DOHH2 (cell line): ENCODE data around the gene TRIM5.
"Not testable (repeated sequence)": the region's sequence is repeated elsewhere in the genome, so short reads cannot be mapped to it uniquely, and the experiment has no call there.

Experiments used
- H3F3A ChIP-seq: fragments of 200-600 bp; sonication (generic), shearing (Covaris generic); 2 replicates; pipeline ENCODE4 v1.6.0; 2016; ENCODE audit warnings: antibody characterized with exemption, mild to moderate bottlenecking; ENCODE audit not compliant: control insufficient read depth, insufficient read depth
- H3K27ac ChIP-seq: fragments of 200-600 bp; sonication (generic); 2 replicates; pipeline ENCODE4 v1.5.1; 2014; ENCODE audit warnings: low read depth, mild to moderate bottlenecking, low read length, moderate library complexity
- H3K27me3 ChIP-seq: fragments of 200-600 bp; sonication (generic); 2 replicates; pipeline ENCODE4 v1.6.1; 2014; ENCODE audit warnings: mild to moderate bottlenecking, low read length, mixed read lengths; ENCODE audit not compliant: control insufficient read depth
- H3K36me3 ChIP-seq: fragments of 200-600 bp; sonication (generic); 2 replicates; pipeline ENCODE4 v1.6.1; 2014; ENCODE audit warnings: mild to moderate bottlenecking, low read length, moderate library complexity, mixed read lengths; ENCODE audit not compliant: control insufficient read depth
- H3K4me1 ChIP-seq: fragments of 200-600 bp; sonication (generic); 2 replicates; pipeline ENCODE4 v1.6.1; 2014; ENCODE audit warnings: mild to moderate bottlenecking, low read length, mixed read lengths; ENCODE audit not compliant: control insufficient read depth
- H3K4me2 ChIP-seq: fragments of 200-600 bp; sonication (generic); 2 replicates; pipeline ENCODE4 v1.6.0; 2014; ENCODE audit warnings: mild to moderate bottlenecking, low read length, moderate library complexity
- H3K4me3 ChIP-seq: fragments of 200-600 bp; sonication (generic); 2 replicates; pipeline ENCODE4 v1.5.1; 2014; ENCODE audit warnings: mild to moderate bottlenecking, low read length, mixed read lengths
- H3K79me2 ChIP-seq: fragments of 200-600 bp; sonication (generic); 2 replicates; pipeline ENCODE4 v1.6.1; 2014; ENCODE audit warnings: mild to moderate bottlenecking, low read length, mixed read lengths; ENCODE audit not compliant: control insufficient read depth
- H3K9me2 ChIP-seq: fragments of 200-600 bp; sonication (generic); replicated peaks from 2 replicates; pipeline ENCODE4 v1.6.1; 2014; ENCODE audit warnings: mild to moderate bottlenecking, low read length, mixed read lengths; ENCODE audit not compliant: control insufficient read depth
- H3K9me3 ChIP-seq: fragments of 200-600 bp; sonication (generic); 2 replicates; pipeline ENCODE4 v1.6.1; 2014; ENCODE audit warnings: antibody characterized with exemption, low read length, mixed read lengths; ENCODE audit not compliant: control insufficient read depth, insufficient read depth
- H4K20me1 ChIP-seq: fragments of 200-600 bp; sonication (generic); 2 replicates; pipeline ENCODE4 v1.6.0; 2014; ENCODE audit warnings: low read depth, mild to moderate bottlenecking, antibody characterized with exemption, low read length, moderate library complexity; ENCODE audit not compliant: control insufficient read depth, insufficient read depth
- EZH2phosphoT487 ChIP-seq: fragments of 200-600 bp; sonication (generic); IDR thresholded peaks from 2 replicates; pipeline ENCODE4 v1.6.1; 2017; ENCODE audit warnings: borderline replicate concordance, mild to moderate bottlenecking, antibody characterized with exemption, low read length, moderate library complexity, mixed read lengths
- TF ChIP-seq, protein P1 (sequence below): fragments of 200-600 bp; sonication (generic); IDR thresholded peaks from one replicate; pipeline ENCODE4 v1.5.1; 2014; ENCODE audit warnings: antibody characterized with exemption, mild to moderate bottlenecking, low read depth, low read length; ENCODE audit not compliant: poor library complexity, severe bottlenecking

Gene TRIM5

DNA sequence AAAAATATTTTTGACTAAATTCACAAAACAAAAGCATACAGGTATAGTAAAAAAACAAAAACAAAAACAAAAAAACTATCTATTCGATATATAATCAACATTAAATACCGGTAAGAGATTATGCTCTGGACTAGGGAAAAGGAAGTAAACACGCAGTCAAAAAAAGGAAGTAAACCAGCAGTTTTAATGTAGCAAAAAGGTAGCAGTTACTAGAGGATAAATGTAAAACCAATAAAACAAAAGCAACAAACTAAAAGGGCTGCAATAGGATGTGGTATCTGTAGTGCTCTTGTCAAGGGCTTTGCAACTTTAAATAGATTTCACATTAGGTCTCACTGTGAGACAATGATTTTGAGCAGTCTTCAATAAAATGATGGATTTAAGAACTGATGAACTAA, 7.1 kb upstream of the TRIM5 start:
- no peaks in the 10 kb centered on the region for H3K9me2 ChIP-seq
- H3K36me3 ChIP-seq = peaks cover 3% of the 10 kb centered on the region
- peaks cover 11% of the 10 kb centered on the region for H3F3A ChIP-seq
- peak overlapping the region; percentile 81 for H3K4me2 ChIP-seq
- H3K27me3 ChIP-seq = no peaks in the 10 kb centered on the region
- peaks cover 37% of the 10 kb centered on the region for H3K4me1 ChIP-seq
- peaks cover 23% of the 10 kb centered on the region for H3K79me2 ChIP-seq
- H3K9me3 ChIP-seq = no peaks in the 10 kb centered on the region
- H4K20me1 ChIP-seq = no peaks in the 10 kb centered on the region
- peak overlapping the region; percentile 51 for H3K27ac ChIP-seq
- peak overlapping the region; percentile 78 for H3K4me3 ChIP-seq
- TF ChIP-seq EZH2phosphoT487 = no peak
- TF ChIP-seq, protein P1, sequence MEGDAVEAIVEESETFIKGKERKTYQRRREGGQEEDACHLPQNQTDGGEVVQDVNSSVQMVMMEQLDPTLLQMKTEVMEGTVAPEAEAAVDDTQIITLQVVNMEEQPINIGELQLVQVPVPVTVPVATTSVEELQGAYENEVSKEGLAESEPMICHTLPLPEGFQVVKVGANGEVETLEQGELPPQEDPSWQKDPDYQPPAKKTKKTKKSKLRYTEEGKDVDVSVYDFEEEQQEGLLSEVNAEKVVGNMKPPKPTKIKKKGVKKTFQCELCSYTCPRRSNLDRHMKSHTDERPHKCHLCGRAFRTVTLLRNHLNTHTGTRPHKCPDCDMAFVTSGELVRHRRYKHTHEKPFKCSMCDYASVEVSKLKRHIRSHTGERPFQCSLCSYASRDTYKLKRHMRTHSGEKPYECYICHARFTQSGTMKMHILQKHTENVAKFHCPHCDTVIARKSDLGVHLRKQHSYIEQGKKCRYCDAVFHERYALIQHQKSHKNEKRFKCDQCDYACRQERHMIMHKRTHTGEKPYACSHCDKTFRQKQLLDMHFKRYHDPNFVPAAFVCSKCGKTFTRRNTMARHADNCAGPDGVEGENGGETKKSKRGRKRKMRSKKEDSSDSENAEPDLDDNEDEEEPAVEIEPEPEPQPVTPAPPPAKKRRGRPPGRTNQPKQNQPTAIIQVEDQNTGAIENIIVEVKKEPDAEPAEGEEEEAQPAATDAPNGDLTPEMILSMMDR = no peak

- H3K27ac ChIP-seq = peak overlapping the region; percentile 90
- peaks cover 11% of the 10 kb centered on the region for H3F3A ChIP-seq
- not testable (repeated sequence) for H3K27me3 ChIP-seq, H3K9me2 ChIP-seq, H3K36me3 ChIP-seq, H3K9me3 ChIP-seq, H4K20me1 ChIP-seq
- peaks cover 23% of the 10 kb centered on the region for H3K79me2 ChIP-seq
- peaks cover 37% of the 10 kb centered on the region for H3K4me1 ChIP-seq
- peak overlapping the region; percentile 81 for H3K4me2 ChIP-seq
- peak overlapping the region; percentile 78 for H3K4me3 ChIP-seq
These were observed 6.5 kb upstream of the TRIM5 start for GRCh38 chr11:5691238-5691963.

GRCh38 chr11:5690736-5691135, 5.9 kb upstream of the TRIM5 start:
- Histone ChIP-seq H3K27me3 (no peaks in the 10 kb centered on the region), H3K9me3 (no peaks in the 10 kb centered on the region), H3K4me3 (peak overlapping the region; percentile 78), H3F3A (peaks cover 11% of the 10 kb centered on the region), H3K9me2 (no peaks in the 10 kb centered on the region), H3K27ac (peak overlapping the region; percentile 90), H3K4me1 (peaks cover 37% of the 10 kb centered on the region), H3K36me3 (peaks cover 3% of the 10 kb centered on the region), H3K79me2 (peaks cover 23% of the 10 kb centered on the region), H3K4me2 (peak overlapping the region; percentile 81), H4K20me1 (no peaks in the 10 kb centered on the region)
- TF ChIP-seq, protein P1 = no peak
- no peak for TF ChIP-seq EZH2phosphoT487

DNA sequence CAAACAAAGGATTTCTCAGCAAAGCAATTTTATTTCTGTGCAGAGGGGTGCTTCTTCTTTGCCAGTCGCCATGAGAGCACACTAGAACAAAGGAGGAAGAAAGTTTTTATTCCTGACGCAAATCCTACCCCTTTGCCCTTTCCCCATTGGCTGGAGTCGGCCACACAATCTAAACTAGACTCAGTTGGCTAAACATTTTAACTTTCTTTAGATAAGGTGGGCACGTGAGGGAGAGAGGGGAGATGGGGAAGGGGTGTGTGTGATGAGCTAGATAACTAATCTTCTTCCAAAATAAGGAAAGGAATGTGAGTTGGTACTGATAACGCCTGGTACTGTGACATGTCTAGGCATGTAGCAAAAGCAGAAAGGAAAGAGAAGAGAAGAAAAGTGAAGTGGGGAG, 5.3 kb upstream of the TRIM5 start:
- Histone ChIP-seq H3K9me3 (no peaks in the 10 kb centered on the region), H3K4me2 (peak overlapping the region; percentile 81), H3F3A (peaks cover 11% of the 10 kb centered on the region), H3K4me3 (peak overlapping the region; percentile 78), H3K27ac (peak overlapping the region; percentile 90), H4K20me1 (no peaks in the 10 kb centered on the region), H3K9me2 (no peaks in the 10 kb centered on the region), H3K27me3 (no peaks in the 10 kb centered on the region), H3K79me2 (peaks cover 23% of the 10 kb centered on the region), H3K36me3 (peaks cover 3% of the 10 kb centered on the region), H3K4me1 (peaks cover 37% of the 10 kb centered on the region)
- TF ChIP-seq, protein P1 = no peak
